ENCODE measurements around the gene ALG9. TPM values are rescaled to one million over a fixed set of nuclear protein-coding genes. Genes with fewer than 3 reads are reported as not detected.

ALG9 gene
- total RNA-seq, 4 donors from 2014 or later, result 26.7 to 35.1 (median 30.6) TPM

DNA sequence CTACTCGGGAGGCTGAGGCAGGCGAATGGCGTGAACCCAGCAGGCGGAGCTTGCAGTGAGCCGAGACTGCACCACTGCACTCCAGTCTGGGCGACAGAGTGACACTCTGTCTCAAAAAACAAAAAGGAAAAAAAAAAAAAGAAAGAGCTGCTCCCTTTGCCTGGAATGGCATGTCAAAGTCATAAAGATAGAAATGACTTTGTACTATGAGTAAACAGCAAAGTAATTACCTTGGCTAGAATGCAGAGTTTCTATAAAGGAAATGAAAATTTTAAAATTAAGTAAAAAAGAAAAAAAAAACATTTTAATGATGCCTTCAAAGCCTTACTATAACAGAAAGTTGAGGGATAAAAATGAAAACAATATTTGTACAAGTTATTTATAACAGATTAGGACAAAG, 115.3 kb downstream of the ALG9 start:
- Histone ChIP-seq H3K27me3 (no peaks in the 10 kb centered on the region), H3K27ac (no peak overlapping the region), H3K4me3 (no peak overlapping the region), H3K9me3 (no peaks in the 10 kb centered on the region), H3K4me1 (no peaks in the 10 kb centered on the region), H3K36me3 (peaks cover 3 to 98% (median 20%) of the 10 kb centered on the region in 3 donors)
- no peak for DNase-seq (ENCODE audit: low spot score in 2 of 2)
- WGBS, 2 donors, result 95% methylated on average over 6 of the region's 6 CpGs
- no peak for TF ChIP-seq EP300 (IDR thresholded peaks at IDR 0.05)
- TF ChIP-seq CTCF (IDR thresholded peaks at IDR 0.05), result no peak
- TF ChIP-seq POLR2A (IDR thresholded peaks at IDR 0.05), result no peak

DNA sequence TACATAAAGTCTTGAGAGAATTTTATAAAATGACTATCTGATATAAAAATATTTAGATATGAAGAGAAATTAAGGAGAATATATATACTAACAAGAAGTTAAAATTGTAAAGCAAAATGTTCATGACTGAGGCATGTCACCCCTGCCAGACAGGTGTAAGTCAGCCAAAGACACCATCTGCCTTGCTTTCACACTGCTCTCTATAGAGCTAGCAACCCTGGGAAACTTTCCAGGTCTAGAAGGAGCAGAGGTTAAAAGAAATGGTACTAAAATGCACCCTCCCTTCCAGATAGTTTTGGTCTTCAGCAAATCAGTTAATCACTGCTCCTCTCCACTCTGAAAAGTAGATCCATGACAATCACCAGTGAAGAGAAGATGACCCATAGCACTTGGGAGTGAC, 121.7 kb downstream of the ALG9 start:
- Histone ChIP-seq H3K4me1 (peaks cover 0 to 13% (median 8%) of the 10 kb centered on the region in 4 donors), H3K27ac (no peak overlapping the region), H3K27me3 (no peaks in the 10 kb centered on the region), H3K9me3 (no peaks in the 10 kb centered on the region), H3K36me3 (peaks cover 3 to 84% (median 21%) of the 10 kb centered on the region in 3 donors), H3K4me3 (no peak overlapping the region)
- DNase-seq (ENCODE audit: low spot score in 2 of 2), result no peak
- TF ChIP-seq CTCF (IDR thresholded peaks at IDR 0.05), result no peak
- no peak for TF ChIP-seq EP300 (IDR thresholded peaks at IDR 0.05)
- TF ChIP-seq POLR2A (IDR thresholded peaks at IDR 0.05), result no peak

DNA sequence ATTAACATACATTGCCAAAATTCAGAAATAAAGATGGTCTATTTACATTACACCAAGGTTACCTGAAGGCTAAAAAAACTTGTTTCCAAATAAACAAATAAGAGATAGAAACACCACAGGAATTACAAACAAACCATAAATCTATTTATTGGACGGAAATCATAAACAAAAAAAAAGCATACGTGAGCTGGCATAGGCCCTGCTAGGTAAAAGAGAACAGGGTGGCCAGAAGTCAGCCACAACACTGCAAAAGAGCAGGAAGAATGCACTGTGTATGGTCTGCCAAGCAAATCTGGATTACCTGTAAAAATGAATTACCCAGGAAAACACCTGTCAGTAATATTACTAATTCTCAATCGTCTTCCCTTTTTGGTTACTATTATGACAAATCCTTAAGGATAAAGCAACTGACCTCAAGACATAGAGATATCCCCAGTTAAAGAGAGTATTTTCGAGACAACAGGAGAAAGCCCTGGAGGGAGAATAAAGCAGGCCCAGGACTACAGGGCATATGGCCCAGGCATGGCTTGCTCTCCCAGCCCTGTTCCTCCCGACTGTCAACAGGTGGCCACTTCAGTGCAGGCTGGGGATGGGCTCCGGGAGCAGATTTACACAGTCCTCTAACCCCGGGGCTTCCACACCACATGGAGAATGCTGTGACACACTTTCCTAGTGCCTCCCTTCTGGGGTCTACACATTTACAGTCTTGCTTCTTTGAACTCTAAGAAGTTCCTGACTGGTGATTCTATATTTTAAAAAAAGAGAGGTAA, 123.2 kb downstream of the ALG9 start:
- Histone ChIP-seq H3K4me1 (peaks cover 0 to 23% (median 11%) of the 10 kb centered on the region in 4 donors), H3K36me3 (peaks cover 3 to 80% (median 10%) of the 10 kb centered on the region in 3 donors), H3K27ac (no peak overlapping the region), H3K4me3 (no peak overlapping the region), H3K27me3 (no peaks in the 10 kb centered on the region), H3K9me3 (no peaks in the 10 kb centered on the region)
- TF ChIP-seq CTCF (IDR thresholded peaks at IDR 0.05) (no peak), EP300 (IDR thresholded peaks at IDR 0.05) (no peak), POLR2A (IDR thresholded peaks at IDR 0.05) (no peak)
- 74 to 77% methylated on average over 7 of the region's 7 CpGs for WGBS, 2 donors
- no peak for DNase-seq (ENCODE audit: low spot score in 2 of 2)

DNA sequence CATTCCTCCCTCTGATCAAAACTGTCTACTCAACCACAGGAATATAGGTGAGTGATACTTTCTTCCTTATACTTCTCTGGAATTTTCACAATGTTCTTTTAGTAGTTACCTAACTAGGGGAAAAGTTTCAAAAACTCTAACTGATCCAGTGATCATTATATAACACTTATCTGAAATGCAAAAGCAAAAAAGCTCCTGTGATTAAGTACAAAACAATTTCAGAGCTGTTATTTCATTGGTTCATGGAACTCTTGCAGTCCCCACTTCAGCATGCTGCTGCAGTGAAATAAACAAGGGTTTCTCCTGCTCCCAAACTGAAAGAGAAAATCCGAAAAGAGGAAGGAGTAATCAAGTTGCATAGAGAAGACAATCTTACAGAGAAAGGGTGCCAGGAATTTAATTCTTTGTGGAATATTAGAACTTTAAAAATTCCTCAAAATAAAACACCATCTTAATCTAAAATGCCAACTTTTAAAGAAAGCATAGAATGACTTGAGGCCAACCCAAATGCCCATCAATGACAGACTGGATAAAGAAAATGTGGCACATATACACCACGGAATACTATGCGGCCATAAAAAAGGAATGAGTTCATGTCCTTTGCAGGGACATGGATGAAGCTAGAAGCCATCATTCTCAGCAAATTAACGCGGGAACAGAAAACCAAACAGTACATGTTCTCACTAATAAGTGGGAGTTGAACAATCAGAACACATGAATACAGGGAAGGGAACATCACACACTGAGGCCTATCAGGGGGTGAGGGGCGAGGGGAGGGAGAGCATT, 125.5 kb downstream of the ALG9 start:
- no peaks in the 10 kb centered on the region for H3K27me3 ChIP-seq
- H3K4me3 ChIP-seq, result no peak overlapping the region
- H3K27ac ChIP-seq, result peak overlapping the region in 2 of 4 donors; percentile 69 to 76
- no peak for DNase-seq (ENCODE audit: low spot score in 2 of 2)
- 85 to 89% methylated on average over 6 of the region's 6 CpGs for WGBS, 2 donors
- H3K4me1 ChIP-seq, result peaks cover 0 to 23% (median 11%) of the 10 kb centered on the region in 4 donors
- peaks cover 0 to 75% (median 9%) of the 10 kb centered on the region in 3 donors for H3K36me3 ChIP-seq
- TF ChIP-seq EP300 (IDR thresholded peaks at IDR 0.05) (no peak), CTCF (IDR thresholded peaks at IDR 0.05) (no peak), POLR2A (IDR thresholded peaks at IDR 0.05) (no peak)
- no peaks in the 10 kb centered on the region for H3K9me3 ChIP-seq

DNA sequence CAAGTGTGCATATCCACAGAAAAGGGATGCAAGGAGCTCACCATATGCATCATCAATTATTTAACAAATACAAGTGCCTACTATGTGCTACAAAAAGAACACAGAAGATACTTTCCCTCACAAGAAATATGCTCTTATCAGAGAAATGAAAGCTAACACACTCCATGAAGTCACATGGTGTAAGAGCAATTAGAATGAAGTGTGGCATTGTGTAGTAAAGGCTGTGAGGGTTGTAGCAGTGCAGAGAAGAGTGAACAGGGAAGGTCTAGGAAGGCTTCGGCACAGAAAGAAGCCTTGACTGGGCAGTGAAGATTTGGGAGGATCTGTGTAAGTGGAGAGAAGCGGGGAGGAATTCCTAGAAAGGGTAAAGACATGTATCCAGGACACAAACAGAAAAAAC, 127.7 kb downstream of the ALG9 start:
- Histone ChIP-seq H3K36me3 (peaks cover 0 to 61% (median 9%) of the 10 kb centered on the region in 3 donors), H3K9me3 (no peaks in the 10 kb centered on the region), H3K27ac (peak overlapping the region in 2 of 4 donors; percentile 54 to 76), H3K4me1 (peaks cover 0 to 30% (median 11%) of the 10 kb centered on the region in 4 donors), H3K4me3 (no peak overlapping the region), H3K27me3 (no peaks in the 10 kb centered on the region)
- no peak for TF ChIP-seq POLR2A (IDR thresholded peaks at IDR 0.05)
- no peak for TF ChIP-seq CTCF (IDR thresholded peaks at IDR 0.05)
- no peak for TF ChIP-seq EP300 (IDR thresholded peaks at IDR 0.05)
- WGBS, 2 donors, result 63 to 74% methylated on average over 2 of the region's 2 CpGs
- no peak for DNase-seq (ENCODE audit: low spot score in 2 of 2)

Measured in tibial nerve (tissue), 4 donors.